HG02981 (cell line): ENCODE measurements around the gene DAP.
A peak's percentile ranks its signal among the peaks of the same experiment; 100 is the strongest.

Experiments used
- ATAC-seq: cut with Tn5 transposase; IDR thresholded peaks from one replicate; pipeline ENCODE4 v1.9.1; 2021; ENCODE audit warnings: mild to moderate bottlenecking, moderate library complexity; ENCODE audit not compliant: unreplicated experiment

Gene DAP

GRCh38 chr5:10761933-10762775, 1.1 kb upstream of the DAP start:
- ATAC-seq, result no peak

DNA sequence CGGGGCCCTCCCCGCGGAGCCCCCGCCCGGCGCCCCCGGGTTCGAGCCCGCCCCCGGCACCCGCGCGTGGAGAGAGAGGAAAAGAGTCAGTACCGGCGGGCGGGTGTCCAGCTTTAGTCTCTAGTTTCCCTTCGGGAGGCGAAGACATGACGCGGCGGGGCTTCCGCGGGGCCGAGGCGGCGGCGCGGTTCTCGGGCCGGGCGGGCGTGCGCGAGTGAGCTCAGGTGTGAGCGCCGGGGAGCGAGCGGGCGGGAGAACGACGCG, 181 bp downstream of the DAP start:
- no peak for ATAC-seq

GRCh38 chr5:10760096-10760920, 726 bp downstream of the DAP start:
- ATAC-seq, result peak; percentile 31

DNA sequence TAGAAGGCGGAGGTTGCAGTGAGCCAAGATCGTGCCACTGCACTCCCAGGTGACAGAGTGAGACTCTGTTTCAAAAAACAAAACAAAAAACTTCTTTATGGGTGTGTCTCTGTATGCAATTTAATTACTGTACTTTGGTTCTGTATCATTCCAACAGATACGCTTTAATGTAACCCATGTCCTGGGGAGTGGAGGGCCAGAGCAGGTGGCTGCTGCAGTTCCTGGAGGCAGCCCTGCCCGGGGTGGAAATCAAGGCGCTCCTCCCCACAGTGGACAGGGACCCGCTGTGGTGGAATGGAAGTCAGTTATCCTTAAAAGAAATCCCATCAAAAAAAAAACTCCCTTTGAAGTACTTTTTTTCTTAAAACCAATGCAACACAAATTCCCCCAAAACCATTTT, 1.9 kb downstream of the DAP start:
- ATAC-seq, result no peak

DNA sequence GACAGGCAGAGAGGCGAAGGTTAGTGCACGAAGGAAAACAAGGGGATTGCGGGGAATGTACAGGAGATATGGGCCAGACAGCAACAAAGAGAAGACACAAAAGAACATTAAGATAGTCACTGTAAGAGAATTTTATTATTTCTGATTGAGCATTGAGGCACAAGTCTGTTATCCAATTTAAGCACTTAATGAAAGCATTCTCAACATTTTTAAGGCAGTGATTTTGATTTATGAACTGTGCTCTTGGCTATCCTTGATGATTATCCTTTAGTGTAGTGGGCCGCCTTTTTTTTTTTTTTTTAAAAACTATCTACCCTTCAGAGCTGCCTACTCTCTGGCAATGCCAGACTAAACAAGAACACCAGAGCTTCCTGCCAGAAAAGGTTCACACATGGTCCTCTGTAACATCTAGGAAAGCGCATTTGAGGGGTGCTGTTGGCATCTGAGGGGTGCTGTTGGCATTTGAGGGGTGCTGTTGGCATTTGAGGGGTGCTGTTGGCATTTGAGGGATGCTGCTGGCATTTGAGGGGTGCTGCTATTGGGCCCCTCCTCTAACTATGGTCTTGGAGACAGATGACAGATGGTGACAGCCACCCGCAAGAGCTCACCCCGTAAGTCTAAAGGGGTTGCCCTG, 3.0 kb downstream of the DAP start:
- ATAC-seq, result no peak

DNA sequence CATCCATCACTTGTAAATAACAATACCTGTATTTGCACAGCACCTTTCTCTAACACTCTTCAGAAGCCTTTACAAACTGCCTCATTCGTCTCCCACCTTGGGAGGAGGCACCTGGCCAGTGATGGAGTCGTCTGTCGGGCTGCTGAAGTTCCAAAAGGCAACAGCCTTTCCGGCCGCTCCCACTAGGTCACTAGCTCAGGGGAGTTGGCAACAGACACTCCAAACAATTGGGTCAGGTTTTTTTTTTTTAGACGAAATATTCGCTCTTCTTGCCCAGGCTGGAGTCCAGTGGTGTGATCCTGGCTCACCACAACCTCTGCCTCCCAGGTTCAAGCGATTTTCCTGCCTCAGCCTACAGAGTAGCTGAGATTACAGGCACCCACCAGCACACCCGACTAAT, 4.0 kb downstream of the DAP start:
- ATAC-seq, result no peak

DNA sequence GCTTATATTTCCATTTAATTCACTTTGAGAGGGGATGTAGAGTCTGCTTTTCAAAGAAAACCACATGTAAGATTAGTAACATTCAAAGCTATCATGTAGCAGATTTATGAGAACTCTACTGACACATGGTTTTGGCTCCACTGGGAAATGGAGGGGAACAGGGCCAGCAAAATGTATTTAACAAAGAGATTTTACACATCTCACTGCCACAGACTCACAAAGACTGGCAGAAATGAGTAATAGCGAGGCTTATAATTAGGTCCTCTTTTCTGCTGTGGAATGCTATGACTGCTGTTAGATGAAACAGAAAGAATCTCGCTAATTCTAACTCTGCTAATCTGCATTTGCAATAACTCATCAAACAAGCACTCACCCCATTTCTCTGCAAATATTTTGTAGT, 4.5 kb downstream of the DAP start:
- ATAC-seq, result no peak

- no peak for ATAC-seq
Observed at GRCh38 chr5:10753178-10753577, 7.9 kb downstream of the DAP start.

GRCh38 chr5:10752451-10752850, 8.6 kb downstream of the DAP start:
- no peak for ATAC-seq

DNA sequence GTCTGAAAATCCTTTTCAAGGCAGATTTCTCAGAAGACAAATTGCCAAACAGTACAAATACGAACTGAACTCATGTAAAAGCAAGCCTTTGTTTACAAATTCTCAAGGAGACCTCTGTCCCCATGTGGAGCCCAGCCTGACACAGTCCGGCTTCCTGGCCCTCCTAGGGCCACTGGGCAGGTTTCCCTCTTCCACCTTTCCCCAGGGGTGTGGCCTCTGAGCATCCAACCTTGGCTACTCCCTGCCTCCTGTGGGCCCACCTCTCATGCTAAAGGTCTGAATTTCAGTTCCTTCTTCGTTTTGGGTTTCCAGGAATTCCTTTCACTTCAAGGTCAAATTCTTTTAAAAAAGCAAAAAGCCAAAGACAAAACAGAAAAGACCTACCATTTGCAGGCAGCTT, 10.1 kb downstream of the DAP start:
- ATAC-seq, result no peak

GRCh38 chr5:10747678-10748622, 13.1 kb downstream of the DAP start:
- ATAC-seq, result peak; percentile 67

DNA sequence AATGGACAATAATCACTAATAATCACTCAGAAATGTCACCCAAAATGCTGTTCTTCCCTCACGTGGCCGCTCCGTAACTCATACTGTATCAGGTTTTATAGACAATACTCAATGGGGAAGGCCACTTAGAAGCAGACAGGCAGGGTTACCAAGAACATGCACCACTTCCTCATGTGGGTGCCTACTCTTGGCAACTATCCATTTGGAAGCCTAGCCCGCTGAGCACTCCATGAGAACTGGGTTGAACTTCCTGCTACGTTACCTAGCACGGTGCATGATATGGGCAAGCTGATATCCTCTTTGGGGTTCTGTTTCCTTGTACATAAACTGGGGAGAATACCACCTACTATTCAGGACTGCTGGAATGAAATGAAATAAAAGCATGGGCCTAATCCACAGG, 14.3 kb downstream of the DAP start:
- ATAC-seq, result no peak

DNA sequence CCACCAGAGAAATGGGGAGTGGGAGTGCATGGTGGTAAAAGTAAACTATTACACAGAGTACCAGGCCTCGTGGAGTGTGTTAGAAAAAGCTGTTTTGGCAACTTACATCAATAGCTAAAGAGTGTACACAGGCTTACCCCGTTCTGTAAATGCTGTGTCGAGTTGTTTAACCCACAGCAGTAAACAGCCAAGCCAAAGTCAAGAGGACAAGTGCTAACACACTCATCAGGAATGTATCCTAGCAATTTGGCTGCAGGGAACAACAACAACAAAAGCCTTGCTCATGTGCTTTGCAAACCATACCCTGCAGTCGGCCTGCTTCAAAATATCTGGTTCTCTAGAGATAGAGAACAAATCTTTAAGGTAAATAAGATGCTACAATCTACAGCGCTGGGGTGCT, 15.9 kb downstream of the DAP start:
- ATAC-seq, result no peak

DNA sequence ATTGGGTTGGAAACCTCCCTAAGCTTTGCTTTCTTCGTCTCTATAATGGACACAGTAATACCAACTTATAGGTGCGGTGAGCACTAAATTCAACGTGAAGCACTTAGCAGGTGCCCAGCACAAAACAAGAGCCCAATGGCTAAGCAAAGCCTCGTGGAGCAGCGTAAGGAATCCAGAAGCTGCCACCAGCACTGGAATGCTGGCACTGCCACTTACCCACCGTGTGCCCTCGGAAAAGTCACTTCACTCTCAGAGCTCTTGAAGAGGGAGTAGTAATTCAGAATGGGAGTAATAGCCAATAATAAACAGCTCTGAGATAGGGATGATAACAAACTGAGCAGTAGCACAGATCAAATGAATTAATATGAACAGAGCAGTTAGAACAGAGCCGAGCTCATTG, 16.4 kb downstream of the DAP start:
- ATAC-seq, result no peak

DNA sequence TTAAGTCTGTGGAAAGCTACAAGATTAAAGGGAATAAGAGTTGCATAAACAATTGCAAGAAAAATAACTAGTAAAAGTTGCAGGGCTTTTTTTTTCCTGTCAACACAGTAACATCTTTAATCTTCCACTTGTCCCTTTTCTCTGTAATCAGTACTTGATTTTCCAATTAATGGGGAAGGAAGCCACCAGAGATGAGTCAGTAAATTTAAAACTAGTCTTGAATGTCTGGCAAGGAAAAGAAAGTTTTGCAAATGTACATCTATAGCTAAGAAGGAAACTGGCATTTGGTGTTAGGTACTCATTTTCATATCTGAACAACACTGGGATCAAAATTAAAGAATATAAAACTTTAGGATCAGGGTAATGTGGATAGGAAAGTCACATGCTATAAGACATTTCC, 17.1 kb downstream of the DAP start:
- ATAC-seq, result no peak

- no peak for ATAC-seq
Observed at GRCh38 chr5:10743526-10743925, 17.5 kb downstream of the DAP start.

- no peak for ATAC-seq
Observed at GRCh38 chr5:10741661-10742060, 19.4 kb downstream of the DAP start.

GRCh38 chr5:10740384-10740783, 20.6 kb downstream of the DAP start:
- no peak for ATAC-seq

DNA sequence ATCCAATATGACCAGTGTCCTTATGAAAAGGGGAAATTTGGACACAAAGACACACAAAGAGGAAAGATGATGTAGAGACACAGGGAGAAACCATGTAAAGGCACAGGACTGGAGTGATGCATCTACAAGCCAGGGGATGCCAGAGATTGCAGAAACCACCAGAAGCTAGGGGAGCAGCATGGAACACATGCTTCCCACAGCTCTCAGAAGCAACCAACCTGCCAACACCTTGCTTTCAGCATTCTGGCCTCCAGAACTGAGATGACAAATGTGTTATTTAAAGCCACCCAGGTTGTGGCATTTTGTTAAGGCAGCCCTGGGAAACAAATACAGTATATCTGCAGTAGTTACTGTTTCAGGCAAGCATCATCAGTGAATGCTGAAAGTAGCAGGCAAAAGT, 23.2 kb downstream of the DAP start:
- no peak for ATAC-seq

- no peak for ATAC-seq
Observed at GRCh38 chr5:10736808-10737207, 24.2 kb downstream of the DAP start.

DNA sequence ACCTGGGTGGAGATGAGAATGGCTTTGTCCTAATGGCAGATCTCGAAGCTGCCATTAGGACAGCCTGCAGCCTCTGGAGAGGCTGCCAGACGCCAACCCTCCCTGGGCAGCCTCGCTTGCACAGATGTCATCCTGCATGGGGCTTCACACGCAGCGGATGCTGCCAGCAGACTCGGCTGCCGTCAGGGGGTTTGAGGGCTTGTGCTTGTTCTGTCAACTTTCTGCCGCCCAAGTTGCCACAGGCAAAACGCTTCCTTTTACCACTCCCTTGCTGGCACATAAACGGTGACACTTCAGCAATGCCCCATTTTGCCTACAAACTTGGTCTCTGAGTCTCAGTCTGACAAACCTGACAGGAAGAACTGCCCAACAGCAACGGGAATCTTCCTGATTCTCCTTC, 24.7 kb downstream of the DAP start:
- no peak for ATAC-seq
